HAP-1 (cell line): ENCODE results near the gene MARK2.
A peak's percentile ranks its signal among the peaks of the same experiment; 100 is the strongest.

Experiments
- DNase-seq, 2 experiments: peaks; one replicate each; pipeline ENCODE4 v3.0.0-alpha.2; 2016 to 2020; ENCODE audit warnings: low spot score in 2 of 2
- H3K27me3 ChIP-seq: fragments of 250-450 bp; sonication (Bioruptor Pico); 2 replicates; pipeline ENCODE4 v1.5.1; 2020; ENCODE audit warnings: low read depth, mild to moderate bottlenecking, moderate library complexity
- H3K36me3 ChIP-seq: fragments of 250-450 bp; sonication (Bioruptor Pico); replicated peaks from 2 replicates; pipeline ENCODE4 v1.5.1; 2020; ENCODE audit warnings: mild to moderate bottlenecking
- H3K4me1 ChIP-seq: fragments of 250-450 bp; sonication (Bioruptor Pico); 2 replicates; pipeline ENCODE4 v1.5.1; 2020; ENCODE audit warnings: mild to moderate bottlenecking
- H3K4me3 ChIP-seq: fragments of 250-450 bp; sonication (Bioruptor Pico); 2 replicates; pipeline ENCODE4 v1.5.1; 2020; ENCODE audit warnings: mild to moderate bottlenecking, moderate library complexity
- H3K9me3 ChIP-seq: fragments of 250-450 bp; sonication (Bioruptor Pico); 2 replicates; pipeline ENCODE4 v1.5.1; 2020; ENCODE audit warnings: mild to moderate bottlenecking, moderate library complexity
- in situ Hi-C: fragments of 300-500 bp; cut with MboI; formaldehyde crosslinking; loops from 3 replicates; pipeline ENCODE4 v1.14.3; 2020; ENCODE audit warnings: low sequenced_read_pairs, inconsistent platforms, mixed read lengths

Gene MARK2

DNA sequence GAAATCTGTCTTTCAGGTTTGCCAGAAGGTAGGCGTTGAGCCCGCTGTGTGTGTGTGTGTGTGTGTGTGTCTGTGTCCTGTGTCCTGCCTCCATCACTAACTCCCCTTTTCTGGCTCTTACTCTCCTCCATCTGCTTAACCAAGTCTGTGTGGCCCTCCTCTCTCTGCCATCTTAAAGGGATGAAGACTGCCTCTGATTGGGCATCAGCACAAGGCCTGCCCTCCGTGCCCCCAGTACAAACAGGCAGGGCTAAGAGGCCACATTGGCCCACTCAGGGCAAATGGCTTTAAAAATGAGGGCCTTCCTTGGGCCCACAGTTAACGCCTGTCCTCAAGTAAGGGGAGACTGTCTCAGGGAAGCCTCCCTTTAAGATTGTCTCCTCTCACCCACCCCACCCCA lies 67.2 kb downstream of the MARK2 start:
- Histone ChIP-seq H3K4me3 (no peak overlapping the region), H3K36me3 (peaks cover 42% of the 10 kb centered on the region), H3K9me3 (no peaks in the 10 kb centered on the region), H3K27me3 (no peaks in the 10 kb centered on the region), H3K4me1 (no peaks in the 10 kb centered on the region)
- in situ Hi-C loops, result no loop called here
- no peak for DNase-seq

DNA sequence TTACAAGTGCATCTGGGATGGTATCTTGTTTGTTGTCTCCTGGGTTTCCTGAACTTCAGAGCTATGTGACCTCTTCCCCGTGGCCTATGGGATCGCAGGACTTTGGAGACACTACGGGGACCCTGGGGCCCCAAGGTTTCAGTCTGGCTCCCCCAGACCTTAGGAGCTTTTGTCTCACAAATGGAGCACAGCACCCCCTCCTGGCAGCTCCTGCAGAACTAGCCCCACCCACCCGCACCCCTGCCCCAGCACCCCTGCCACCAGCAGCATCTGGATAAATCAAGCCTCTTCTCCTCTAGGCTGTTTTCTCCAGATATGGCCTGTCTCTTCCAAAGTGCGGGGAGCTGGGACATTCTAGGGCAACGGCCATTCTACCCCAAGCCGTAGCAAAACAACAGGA lies 67.7 kb downstream of the MARK2 start:
- Histone ChIP-seq H3K4me1 (no peaks in the 10 kb centered on the region), H3K36me3 (peaks cover 40% of the 10 kb centered on the region), H3K27me3 (no peaks in the 10 kb centered on the region), H3K9me3 (no peaks in the 10 kb centered on the region), H3K4me3 (no peak overlapping the region)
- peak in 1 of 2 experiments; percentile 45 for DNase-seq
- in situ Hi-C loops, result no loop called here

DNA sequence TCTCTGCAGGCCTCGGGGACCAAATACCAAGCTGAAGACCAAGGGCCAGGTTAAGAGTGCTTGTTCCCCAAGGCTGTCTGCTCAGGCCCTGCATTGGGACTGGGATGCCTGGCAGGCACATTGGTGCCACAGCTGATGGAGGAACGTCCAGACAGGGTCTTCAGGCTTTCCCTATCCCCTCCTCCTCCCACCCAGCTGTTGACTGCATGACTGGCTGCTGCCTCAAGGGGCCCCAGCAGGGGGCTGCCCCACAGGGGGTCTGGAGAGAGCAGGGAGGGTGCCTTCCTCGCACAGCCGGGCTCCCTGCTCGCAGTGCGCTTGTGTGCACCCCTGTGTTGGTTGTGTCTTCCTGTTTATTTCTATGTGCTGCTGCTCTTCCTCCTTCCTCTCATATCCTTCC lies 68.2 kb downstream of the MARK2 start:
- Histone ChIP-seq H3K4me1 (no peaks in the 10 kb centered on the region), H3K27me3 (no peaks in the 10 kb centered on the region), H3K4me3 (no peak overlapping the region), H3K9me3 (no peaks in the 10 kb centered on the region), H3K36me3 (peaks cover 35% of the 10 kb centered on the region)
- in situ Hi-C loops, result no loop called here
- no peak for DNase-seq

DNA sequence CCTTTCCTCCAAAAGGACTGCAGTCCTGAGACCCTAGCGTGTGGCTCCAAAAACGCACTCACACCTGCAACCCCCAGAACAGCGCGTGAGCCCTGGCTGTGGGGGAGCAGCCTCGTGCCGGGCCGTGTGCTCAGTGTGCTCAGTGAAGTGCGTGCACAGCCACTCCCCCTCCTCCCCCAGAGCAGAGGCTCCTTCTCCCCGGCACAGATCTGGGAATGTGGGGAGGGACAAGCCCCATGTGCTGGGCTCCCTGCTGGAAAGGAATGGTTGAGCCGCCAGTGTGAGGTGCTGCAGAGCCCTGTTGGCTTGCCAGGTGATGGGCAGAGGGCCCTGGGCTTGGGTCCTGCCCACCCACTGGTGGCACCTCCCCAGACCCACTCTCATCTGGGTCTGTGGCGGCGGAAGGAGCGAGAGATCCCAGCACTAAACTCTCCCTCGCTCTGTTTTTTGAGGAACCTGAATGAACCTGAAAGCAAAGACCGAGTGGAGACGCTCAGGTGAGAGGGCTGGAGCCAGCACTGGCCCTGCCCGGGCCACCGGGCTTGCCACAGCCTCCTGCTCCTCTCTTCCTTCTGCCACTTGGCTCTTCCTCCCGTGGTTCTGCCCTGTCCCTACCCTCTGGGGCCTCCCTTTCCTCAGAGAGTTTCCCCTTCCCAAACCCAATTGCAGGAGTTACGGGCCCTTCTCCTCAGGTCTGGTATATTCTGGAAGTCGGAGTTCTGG lies 69.1 kb downstream of the MARK2 start:
- no peaks in the 10 kb centered on the region for H3K4me1 ChIP-seq
- in situ Hi-C loops, result no loop called here
- DNase-seq, result no peak
- H3K4me3 ChIP-seq, result no peak overlapping the region
- peaks cover 33% of the 10 kb centered on the region for H3K36me3 ChIP-seq
- H3K9me3 ChIP-seq, result no peaks in the 10 kb centered on the region
- H3K27me3 ChIP-seq, result no peaks in the 10 kb centered on the region

DNA sequence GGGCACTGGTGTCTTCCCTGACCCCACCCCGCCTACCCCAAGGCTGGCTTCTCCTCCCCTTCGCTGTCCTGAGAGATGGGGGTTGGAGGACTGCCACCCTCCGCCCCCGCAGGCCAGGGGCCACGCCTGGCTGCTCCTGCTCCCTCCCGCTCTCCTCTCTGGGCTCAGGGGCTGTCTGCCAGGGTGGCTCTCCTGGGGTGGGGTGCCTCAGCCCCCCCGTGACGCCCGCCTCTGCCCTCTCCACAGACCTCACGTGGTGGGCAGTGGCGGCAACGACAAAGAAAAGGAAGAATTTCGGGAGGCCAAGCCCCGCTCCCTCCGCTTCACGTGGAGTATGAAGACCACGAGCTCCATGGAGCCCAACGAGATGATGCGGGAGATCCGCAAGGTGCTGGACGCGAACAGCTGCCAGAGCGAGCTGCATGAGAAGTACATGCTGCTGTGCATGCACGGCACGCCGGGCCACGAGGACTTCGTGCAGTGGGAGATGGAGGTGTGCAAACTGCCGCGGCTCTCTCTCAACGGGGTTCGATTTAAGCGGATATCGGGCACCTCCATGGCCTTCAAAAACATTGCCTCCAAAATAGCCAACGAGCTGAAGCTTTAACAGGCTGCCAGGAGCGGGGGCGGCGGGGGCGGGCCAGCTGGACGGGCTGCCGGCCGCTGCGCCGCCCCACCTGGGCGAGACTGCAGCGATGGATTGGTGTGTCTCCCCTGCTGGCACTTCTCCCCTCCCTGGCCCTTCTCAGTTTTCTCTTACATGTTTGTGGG lies 69.9 kb downstream of the MARK2 start:
- Histone ChIP-seq H3K36me3 (peaks cover 27% of the 10 kb centered on the region), H3K27me3 (no peaks in the 10 kb centered on the region), H3K4me3 (no peak overlapping the region), H3K4me1 (no peaks in the 10 kb centered on the region), H3K9me3 (no peaks in the 10 kb centered on the region)
- DNase-seq, result no peak
- in situ Hi-C loops, result no loop called here

DNA sequence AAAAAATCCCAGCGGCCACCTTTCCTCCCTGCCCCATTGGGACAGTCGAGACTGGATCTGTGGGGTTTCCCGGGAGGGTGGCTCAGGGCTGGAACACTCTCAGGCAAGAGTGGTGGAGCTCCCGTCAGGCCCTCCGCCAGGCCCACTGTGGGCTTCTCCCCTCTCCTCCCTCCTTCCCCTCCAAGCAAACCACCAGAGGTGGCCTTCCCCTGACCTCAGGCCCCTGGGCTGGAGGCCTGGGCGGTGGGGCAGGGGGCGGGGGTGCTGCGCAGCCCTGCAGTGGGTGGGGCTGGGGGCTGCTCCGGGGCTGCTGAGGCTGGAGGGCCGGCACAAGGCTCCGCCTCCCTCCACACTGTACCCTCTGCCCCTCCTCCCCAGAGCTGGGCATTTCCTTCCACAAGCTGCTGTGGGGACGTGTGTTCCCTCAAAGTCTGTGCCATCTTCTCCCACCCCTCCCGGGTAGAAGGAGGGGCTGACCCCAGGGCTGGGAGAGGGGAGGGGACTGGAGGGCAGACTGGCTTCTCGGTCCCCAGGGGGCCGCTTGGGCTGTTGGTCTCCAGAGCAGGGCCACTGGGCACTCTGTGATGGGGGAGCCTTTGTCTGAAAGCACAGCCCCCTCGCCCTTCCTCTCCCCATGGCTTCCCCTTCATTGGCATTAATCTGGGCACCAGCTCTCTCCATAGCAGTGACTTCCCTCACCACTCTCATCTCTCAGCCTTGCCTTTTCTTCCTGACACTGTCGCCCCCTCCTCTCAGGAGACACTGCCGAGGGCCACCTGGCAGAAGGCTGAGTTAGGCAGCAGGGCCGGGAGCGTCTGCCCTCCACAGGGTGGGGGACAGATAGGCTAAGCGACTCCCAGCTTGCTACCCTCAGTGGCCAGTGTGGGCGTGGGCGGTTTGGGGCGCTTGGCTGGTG lies 70.9 kb downstream of the MARK2 start:
- no peak overlapping the region for H3K4me3 ChIP-seq

DNA sequence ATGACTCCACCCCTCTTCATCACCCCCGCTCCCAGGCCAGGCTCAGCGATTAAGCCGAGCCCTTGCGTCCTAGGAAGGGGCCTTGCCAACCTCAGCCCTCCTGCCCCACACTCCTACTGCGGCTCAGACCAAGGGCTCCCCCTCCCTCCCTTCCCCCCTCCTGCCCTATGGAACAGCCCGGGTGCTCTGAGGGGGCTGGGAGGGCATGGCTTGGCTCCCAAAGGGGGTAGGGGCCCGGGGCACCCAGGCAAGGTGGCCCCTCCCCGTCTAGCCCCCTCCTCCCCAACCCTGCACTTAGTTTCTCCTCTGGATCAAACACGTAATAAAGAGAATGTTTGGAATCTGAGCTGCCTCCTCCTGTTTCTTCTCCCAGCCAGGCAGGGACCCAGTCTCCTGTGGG lies 71.8 kb downstream of the MARK2 start:
- Histone ChIP-seq H3K4me1 (no peaks in the 10 kb centered on the region), H3K4me3 (no peak overlapping the region), H3K27me3 (no peaks in the 10 kb centered on the region), H3K36me3 (peaks cover 25% of the 10 kb centered on the region), H3K9me3 (no peaks in the 10 kb centered on the region)
- in situ Hi-C loops, result no loop called here
- no peak for DNase-seq

More for the DNA sequence above, 70.9 kb downstream of the MARK2 start:
- Histone ChIP-seq H3K36me3 (peaks cover 28% of the 10 kb centered on the region), H3K4me1 (no peaks in the 10 kb centered on the region), H3K9me3 (no peaks in the 10 kb centered on the region), H3K27me3 (no peaks in the 10 kb centered on the region)
- DNase-seq, result no peak
- in situ Hi-C loops, result no loop called here

DNA sequence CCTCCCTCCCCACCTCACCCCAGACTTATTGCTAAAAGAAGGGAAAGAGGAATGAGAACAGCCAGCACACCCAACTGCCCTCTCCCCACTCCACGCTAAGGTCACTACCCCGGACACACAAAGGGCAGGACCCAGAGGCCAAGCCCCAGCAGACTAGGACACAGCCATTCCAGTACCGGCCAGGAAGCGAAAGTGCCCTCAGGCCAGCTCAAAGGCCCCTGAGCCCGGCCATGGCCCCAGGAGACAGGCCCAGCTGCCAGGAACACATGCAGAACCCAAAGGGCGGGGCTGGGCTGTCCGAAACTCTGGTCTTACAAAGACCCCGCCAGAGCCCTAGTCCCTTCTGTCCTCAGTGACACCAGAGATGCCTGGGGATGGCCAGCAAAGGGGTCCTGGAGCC lies 72.5 kb downstream of the MARK2 start:
- Histone ChIP-seq H3K27me3 (no peaks in the 10 kb centered on the region), H3K36me3 (peaks cover 24% of the 10 kb centered on the region), H3K9me3 (no peaks in the 10 kb centered on the region), H3K4me1 (no peaks in the 10 kb centered on the region), H3K4me3 (no peak overlapping the region)
- in situ Hi-C loops, result no loop called here
- no peak for DNase-seq

DNA sequence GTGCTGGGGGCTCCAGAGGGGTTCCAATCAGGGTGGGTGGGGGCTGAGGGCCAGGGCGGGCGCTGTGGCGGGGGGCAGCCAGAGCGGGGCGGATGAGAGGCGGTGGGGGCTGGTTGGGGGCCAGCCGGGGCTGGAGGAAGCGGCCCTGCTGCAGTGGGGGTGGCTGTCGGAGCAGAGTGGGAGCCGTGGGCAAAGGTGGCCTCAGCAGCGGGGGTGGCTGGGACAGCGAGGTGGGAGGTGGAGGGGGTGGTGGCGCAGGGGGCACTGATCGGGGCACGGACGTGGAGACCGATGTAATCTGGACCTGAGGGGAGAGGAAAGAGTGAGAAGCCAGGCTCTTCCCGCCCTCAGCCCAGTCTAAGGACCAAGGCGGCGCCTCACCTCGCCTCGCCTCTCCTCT lies 73.0 kb downstream of the MARK2 start:
- in situ Hi-C loops, result no loop called here
- Histone ChIP-seq H3K36me3 (peaks cover 24% of the 10 kb centered on the region), H3K4me3 (no peak overlapping the region), H3K9me3 (no peaks in the 10 kb centered on the region), H3K27me3 (no peaks in the 10 kb centered on the region), H3K4me1 (no peaks in the 10 kb centered on the region)
- DNase-seq, result no peak

DNA sequence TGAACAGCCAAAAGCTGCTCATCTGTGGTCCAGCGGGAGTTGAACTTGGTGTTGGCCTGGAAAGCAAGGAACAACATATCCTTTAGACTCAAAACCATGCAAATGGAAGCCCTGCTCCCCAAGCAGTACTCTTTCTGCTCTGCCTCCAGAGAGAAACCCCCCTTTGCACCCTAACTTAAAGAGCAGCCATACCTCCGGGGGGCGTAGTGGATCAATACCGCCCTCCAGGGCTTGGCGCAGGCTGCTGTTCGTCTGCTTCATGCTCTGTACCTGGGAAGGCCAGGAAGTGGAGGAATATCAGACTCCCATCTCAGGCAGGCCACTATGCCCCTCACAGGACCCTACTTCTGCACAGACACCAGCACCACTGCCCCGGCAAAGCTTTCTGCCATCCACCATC lies 73.8 kb downstream of the MARK2 start:
- Histone ChIP-seq H3K36me3 (peaks cover 21% of the 10 kb centered on the region), H3K27me3 (no peaks in the 10 kb centered on the region), H3K4me3 (no peak overlapping the region), H3K9me3 (no peaks in the 10 kb centered on the region), H3K4me1 (peaks cover 5% of the 10 kb centered on the region)
- in situ Hi-C loops, result no loop called here
- no peak for DNase-seq

DNA sequence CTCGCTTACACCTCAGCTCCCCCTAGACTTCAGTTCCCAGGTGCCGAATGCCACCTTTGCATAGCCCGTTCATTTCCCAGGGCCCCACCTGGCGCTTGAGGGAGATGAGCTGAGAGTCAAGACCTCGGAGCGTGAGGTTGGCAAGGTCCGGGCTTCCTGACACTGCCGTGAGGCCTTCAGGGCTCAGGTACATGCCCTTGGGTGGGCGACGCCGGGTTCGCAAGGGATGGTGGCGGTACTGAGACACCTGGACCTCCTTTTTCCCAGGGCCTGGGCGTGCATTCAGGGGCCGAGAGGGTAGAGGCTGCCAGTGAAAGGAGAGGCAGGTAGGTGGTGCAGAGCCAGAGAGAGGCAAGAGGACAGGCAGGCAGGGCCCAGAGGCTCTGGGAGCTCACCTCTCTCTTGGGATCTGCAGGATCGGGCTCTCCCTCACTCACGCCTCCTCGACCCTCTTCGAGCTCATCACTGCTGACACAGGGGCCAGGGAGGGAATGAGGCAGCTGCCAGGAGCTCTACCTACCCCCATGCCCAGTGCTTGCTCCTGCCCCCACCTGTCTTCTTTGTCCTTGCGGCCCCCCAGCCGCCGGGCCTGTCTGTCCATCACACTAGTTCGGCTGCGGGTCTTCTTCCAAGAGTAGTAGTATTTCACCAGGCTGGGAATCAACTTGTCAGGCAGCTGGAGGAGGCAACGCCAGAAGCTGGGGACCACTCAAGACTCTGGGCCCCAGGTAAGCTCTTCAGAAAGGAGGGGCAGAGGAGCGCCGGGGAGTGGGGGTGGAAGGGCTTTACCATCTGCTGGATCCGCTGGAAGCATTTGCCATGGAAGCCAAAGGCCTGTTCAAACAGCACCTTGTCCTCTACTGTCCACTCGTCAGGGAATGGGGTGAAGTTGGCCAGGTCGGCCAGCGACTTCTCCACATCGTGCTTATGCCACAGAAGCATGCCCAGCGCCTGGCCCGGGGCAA lies 75.2 kb downstream of the MARK2 start:
- H3K4me3 ChIP-seq, result no peak overlapping the region
- DNase-seq, result no peak
- H3K27me3 ChIP-seq, result no peaks in the 10 kb centered on the region
- H3K4me1 ChIP-seq, result peaks cover 18% of the 10 kb centered on the region
- H3K9me3 ChIP-seq, result no peaks in the 10 kb centered on the region
- in situ Hi-C loops, result no loop called here
- H3K36me3 ChIP-seq, result peaks cover 19% of the 10 kb centered on the region

DNA sequence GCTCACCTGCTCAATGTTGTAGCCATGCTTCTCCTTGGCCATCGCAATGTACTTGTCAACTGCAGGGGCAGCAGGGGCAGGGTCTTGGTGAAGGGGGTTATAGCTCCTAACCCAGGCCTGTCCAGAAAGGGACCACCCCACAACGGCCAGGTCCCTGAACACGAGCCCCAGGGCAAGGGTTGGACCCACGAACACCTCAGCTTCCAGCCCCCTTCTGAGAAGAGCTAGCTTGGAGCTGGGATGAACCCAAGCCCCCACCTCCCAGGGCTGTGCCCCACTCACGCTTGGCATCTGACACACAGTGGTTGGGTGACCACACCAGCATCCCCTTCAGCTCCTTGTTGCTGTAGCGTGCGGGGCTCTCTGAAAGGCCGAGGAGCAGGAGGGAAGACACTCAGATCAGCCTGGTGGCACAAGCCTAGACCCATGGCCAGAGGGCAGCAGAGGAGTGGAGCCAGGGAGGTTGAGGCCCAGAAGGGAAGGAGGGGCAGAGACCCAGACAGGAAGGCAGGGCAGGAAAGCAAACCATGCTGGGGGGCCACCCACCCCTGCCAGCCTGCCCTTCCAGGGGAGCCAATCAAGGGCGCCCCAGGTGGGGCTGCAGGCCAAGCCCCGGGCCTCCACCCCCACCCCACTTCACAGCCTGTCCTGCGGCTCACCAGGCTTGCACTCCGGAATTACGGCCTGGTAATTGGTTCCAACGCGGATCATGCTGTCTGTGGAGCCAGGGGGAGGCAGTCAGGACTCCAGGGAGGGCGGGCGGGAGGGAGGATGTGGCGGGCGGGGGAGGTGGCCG lies 76.2 kb downstream of the MARK2 start:
- Histone ChIP-seq H3K36me3 (peaks cover 17% of the 10 kb centered on the region), H3K4me1 (peaks cover 26% of the 10 kb centered on the region), H3K4me3 (peak overlapping the region; percentile 52), H3K27me3 (no peaks in the 10 kb centered on the region), H3K9me3 (no peaks in the 10 kb centered on the region)
- no peak for DNase-seq
- in situ Hi-C loops, result no loop called here
